Measurements from ENCODE around the gene MRPL51. TPM values are rescaled to one million over a fixed set of nuclear protein-coding genes. Genes with fewer than 3 reads are reported as not detected.
"Not testable (repeated sequence)": the region's sequence is repeated elsewhere in the genome, so short reads cannot be mapped to it uniquely, and the experiment has no call there.

Gene MRPL51
- polyA plus RNA-seq, 1 donor: 112 TPM

- no peak for DNase-seq
Measured at GRCh38 chr12:6488240-6488639, 4.8 kb downstream of the MRPL51 start.

- DNase-seq: no peak
Measured at GRCh38 chr12:6478416-6478815, 14.6 kb downstream of the MRPL51 start.

- DNase-seq: not testable (repeated sequence)
Measured at GRCh38 chr12:6477601-6478377, 15.3 kb downstream of the MRPL51 start.

- DNase-seq: no peak
Measured at GRCh38 chr12:6476489-6476888, 16.6 kb downstream of the MRPL51 start.

- not testable (repeated sequence) for DNase-seq
Measured at GRCh38 chr12:6475233-6475975, 17.7 kb downstream of the MRPL51 start.

- no peak for DNase-seq
Measured at GRCh38 chr12:6472491-6472890, 20.6 kb downstream of the MRPL51 start.

- DNase-seq: no peak
Measured at GRCh38 chr12:6471989-6472360, 21.1 kb downstream of the MRPL51 start.

- DNase-seq: peak; percentile 97
Measured at GRCh38 chr12:6470375-6471163, 22.5 kb downstream of the MRPL51 start, which contains the start of gene VAMP1. Gene VAMP1 (minus strand): TSS chr12:6470677. CDS start chr12:6470531, 146 bp downstream.

- DNase-seq: no peak
Measured at GRCh38 chr12:6469609-6470374, 23.3 kb downstream of the MRPL51 start.

GRCh38 chr12:6469092-6469491 is 24.0 kb downstream of the MRPL51 start:
- DNase-seq: no peak

GRCh38 chr12:6468283-6468575 is 24.8 kb downstream of the MRPL51 start:
- no peak for DNase-seq

- DNase-seq: not testable (repeated sequence)
Measured at GRCh38 chr12:6467571-6468282, 25.3 kb downstream of the MRPL51 start.

- not testable (repeated sequence) for DNase-seq
Measured at GRCh38 chr12:6466751-6467150, 26.3 kb downstream of the MRPL51 start.

- no peak for DNase-seq
Measured at GRCh38 chr12:6466184-6466573, 26.9 kb downstream of the MRPL51 start.

- peak; percentile 70 for DNase-seq
Measured at GRCh38 chr12:6465467-6466183, 27.4 kb downstream of the MRPL51 start.

- no peak for DNase-seq
Measured at GRCh38 chr12:6464531-6464930, 28.5 kb downstream of the MRPL51 start.

- no peak for DNase-seq
Measured at GRCh38 chr12:6463858-6464257, 29.2 kb downstream of the MRPL51 start.

- DNase-seq: no peak
Measured at GRCh38 chr12:6463216-6463615, 29.8 kb downstream of the MRPL51 start.

GRCh38 chr12:6462234-6462995 is 30.6 kb downstream of the MRPL51 start:
- no peak for DNase-seq
